SK-N-SH (cell line): ENCODE results near the gene CCDC91. TPM values are rescaled to one million over a fixed set of nuclear protein-coding genes. Genes with fewer than 3 reads are reported as not detected.
A peak's percentile ranks its signal among the peaks of the same experiment; 100 is the strongest.

Source experiments
- CHD2 ChIP-seq: fragments of 150-350 bp; IDR thresholded peaks from 2 replicates; pipeline ENCODE4 v1.6.1; 2018; ENCODE audit warnings: low read length; ENCODE audit not compliant: partially characterized antibody
- EP300 ChIP-seq, 2 experiments: IDR thresholded peaks; 2 replicates each; pipeline versions ENCODE4 v1.4.0 to v1.6.1; 2012; ENCODE audit warnings: borderline replicate concordance in 1 of 2, low read depth in 1 of 2, low read length in 1 of 2
- FOXJ3 ChIP-seq: sonication (generic); formaldehyde crosslinking; IDR thresholded peaks from 2 replicates; pipeline ENCODE4 v1.5.1; 2020; ENCODE audit warnings: mild to moderate bottlenecking, missing genetic modification reagents
- GATA2 ChIP-seq: sonication (generic); formaldehyde crosslinking; IDR thresholded peaks from 2 replicates; pipeline ENCODE4 v1.5.0; 2020; ENCODE audit warnings: mild to moderate bottlenecking, missing genetic modification reagents
- REST ChIP-seq: IDR thresholded peaks from 2 replicates; pipeline ENCODE4 v1.6.1; 2012; ENCODE audit warnings: mild to moderate bottlenecking, low read depth, low read length, moderate library complexity
- SIN3A ChIP-seq: IDR thresholded peaks from 2 replicates; pipeline ENCODE4 v1.6.1; 2012; ENCODE audit warnings: low read depth, mild to moderate bottlenecking, low read length, moderate library complexity, borderline replicate concordance
- USF1 ChIP-seq: IDR thresholded peaks from 2 replicates; pipeline ENCODE4 v1.4.0; 2012; ENCODE audit warnings: low read depth, borderline replicate concordance
- USF2 ChIP-seq: fragments of 150-350 bp; IDR thresholded peaks from 2 replicates; pipeline ENCODE4 v1.6.1; 2017; ENCODE audit warnings: antibody characterized with exemption, low read length, low read depth, borderline replicate concordance
- polyA plus RNA-seq, 3 experiments: library from polyadenylated mRNA; depleted of rRNA; stranded (reverse); fragments of >200 nt; gene quantifications; 2 replicates each; pipeline ENCODE4 v1.2.3, GENCODE V29; 2012
- TF ChIP-seq, protein P1 (sequence below): IDR thresholded peaks from 2 replicates; pipeline ENCODE4 v1.4.0; 2012; ENCODE audit warnings: low read depth
- TF ChIP-seq, protein P2 (sequence below): IDR thresholded peaks from 2 replicates; pipeline ENCODE4; 2012
- TF ChIP-seq, protein P3 (sequence below): fragments of 200-600 bp; sonication (generic); IDR thresholded peaks from 2 replicates; pipeline ENCODE4 v1.6.1; 2017; ENCODE audit warnings: antibody characterized with exemption, mild to moderate bottlenecking, moderate library complexity

Gene CCDC91
- polyA plus RNA-seq, 1 of the 3 experiments (the other 2 are of a cell fraction): 13.0 TPM

DNA sequence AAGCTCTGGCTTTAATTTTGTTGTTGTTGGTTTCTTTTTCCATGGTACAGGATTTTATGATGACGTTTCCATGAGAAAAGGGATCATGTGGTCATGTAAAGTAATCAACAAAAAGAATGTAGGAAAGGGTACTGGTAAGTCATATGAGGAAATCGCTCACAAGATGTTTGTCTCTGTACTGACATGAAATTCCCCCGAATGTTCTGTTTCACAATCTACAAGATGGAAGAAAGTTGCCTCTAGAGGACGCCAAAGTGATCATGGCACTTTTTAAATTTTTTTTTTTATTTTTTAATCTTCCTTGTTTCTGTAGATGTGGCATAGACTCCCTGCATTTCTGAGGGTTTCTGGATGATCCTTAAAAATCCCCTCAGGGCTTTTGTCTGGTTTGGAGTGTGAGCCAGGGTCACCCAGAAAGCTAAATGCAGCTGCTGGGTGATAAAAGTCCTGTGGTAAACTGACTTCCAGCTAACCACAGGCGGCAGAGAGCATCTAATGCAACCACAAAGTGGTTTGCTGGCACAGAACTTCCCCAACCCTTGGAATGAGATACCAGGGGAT is 393.5 kb downstream of the CCDC91 start (continued):
- TF ChIP-seq REST: no peak
- TF ChIP-seq SIN3A: no peak
- no peak for TF ChIP-seq FOXJ3
- peak in 1 of 2 experiments; percentile 68; a peak in 2 of 4 replicates for TF ChIP-seq EP300 (IDR thresholded peaks at IDR 0.05; ENCODE audit: borderline replicate concordance in 1 of 2, low read depth in 1 of 2, low read length in 1 of 2)
- TF ChIP-seq, protein P1, sequence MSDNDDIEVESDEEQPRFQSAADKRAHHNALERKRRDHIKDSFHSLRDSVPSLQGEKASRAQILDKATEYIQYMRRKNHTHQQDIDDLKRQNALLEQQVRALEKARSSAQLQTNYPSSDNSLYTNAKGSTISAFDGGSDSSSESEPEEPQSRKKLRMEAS: no peak
- no peak for TF ChIP-seq CHD2
- no peak for TF ChIP-seq USF2
- TF ChIP-seq, protein P2, sequence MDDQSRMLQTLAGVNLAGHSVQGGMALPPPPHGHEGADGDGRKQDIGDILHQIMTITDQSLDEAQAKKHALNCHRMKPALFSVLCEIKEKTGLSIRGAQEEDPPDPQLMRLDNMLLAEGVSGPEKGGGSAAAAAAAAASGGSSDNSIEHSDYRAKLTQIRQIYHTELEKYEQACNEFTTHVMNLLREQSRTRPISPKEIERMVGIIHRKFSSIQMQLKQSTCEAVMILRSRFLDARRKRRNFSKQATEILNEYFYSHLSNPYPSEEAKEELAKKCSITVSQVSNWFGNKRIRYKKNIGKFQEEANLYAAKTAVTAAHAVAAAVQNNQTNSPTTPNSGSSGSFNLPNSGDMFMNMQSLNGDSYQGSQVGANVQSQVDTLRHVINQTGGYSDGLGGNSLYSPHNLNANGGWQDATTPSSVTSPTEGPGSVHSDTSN: peak; percentile 36; the same call in 1 of the 2 replicates
- TF ChIP-seq, protein P3, sequence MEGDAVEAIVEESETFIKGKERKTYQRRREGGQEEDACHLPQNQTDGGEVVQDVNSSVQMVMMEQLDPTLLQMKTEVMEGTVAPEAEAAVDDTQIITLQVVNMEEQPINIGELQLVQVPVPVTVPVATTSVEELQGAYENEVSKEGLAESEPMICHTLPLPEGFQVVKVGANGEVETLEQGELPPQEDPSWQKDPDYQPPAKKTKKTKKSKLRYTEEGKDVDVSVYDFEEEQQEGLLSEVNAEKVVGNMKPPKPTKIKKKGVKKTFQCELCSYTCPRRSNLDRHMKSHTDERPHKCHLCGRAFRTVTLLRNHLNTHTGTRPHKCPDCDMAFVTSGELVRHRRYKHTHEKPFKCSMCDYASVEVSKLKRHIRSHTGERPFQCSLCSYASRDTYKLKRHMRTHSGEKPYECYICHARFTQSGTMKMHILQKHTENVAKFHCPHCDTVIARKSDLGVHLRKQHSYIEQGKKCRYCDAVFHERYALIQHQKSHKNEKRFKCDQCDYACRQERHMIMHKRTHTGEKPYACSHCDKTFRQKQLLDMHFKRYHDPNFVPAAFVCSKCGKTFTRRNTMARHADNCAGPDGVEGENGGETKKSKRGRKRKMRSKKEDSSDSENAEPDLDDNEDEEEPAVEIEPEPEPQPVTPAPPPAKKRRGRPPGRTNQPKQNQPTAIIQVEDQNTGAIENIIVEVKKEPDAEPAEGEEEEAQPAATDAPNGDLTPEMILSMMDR: peak; percentile 43
- no peak for TF ChIP-seq GATA2 (CRISPR knock-in tag)
- no peak for TF ChIP-seq USF1
